MM.1S (cell line): ENCODE results near the gene NBPF6.

ENCODE experiments used
- DNase-seq: peaks from one replicate; pipeline ENCODE4 v3.0.0-alpha.2; 2015
- H2AFZ ChIP-seq: fragments of 300-600 bp; sonication (generic); 2 replicates; pipeline ENCODE4 v1.6.0; 2016; ENCODE audit warnings: antibody characterized with exemption, low read length
- H3F3A ChIP-seq: fragments of 300-600 bp; sonication (generic); 2 replicates; pipeline ENCODE4 v1.6.1; 2016; ENCODE audit warnings: mild to moderate bottlenecking, antibody characterized with exemption, low read length, moderate library complexity, mixed read lengths; ENCODE audit not compliant: insufficient read depth
- H3K27ac ChIP-seq: fragments of 300-600 bp; sonication (generic); 2 replicates; pipeline ENCODE4 v1.5.1; 2016; ENCODE audit warnings: mild to moderate bottlenecking, low read length
- H3K27me3 ChIP-seq: fragments of 300-600 bp; sonication (generic); replicated peaks from 2 replicates; pipeline ENCODE4 v1.6.0; 2016; ENCODE audit warnings: low read length; ENCODE audit not compliant: insufficient read depth
- H3K36me3 ChIP-seq: fragments of 300-600 bp; sonication (generic); replicated peaks from 2 replicates; pipeline ENCODE4 v1.6.1; 2016; ENCODE audit warnings: mild to moderate bottlenecking, low read length, mixed read lengths; ENCODE audit not compliant: insufficient read depth
- H3K4me1 ChIP-seq: fragments of 300-600 bp; sonication (generic); 2 replicates; pipeline ENCODE4 v1.6.1; 2016; ENCODE audit warnings: low read length, mixed read lengths
- H3K4me2 ChIP-seq: fragments of 300-600 bp; sonication (generic); 2 replicates; pipeline ENCODE4 v1.6.0; 2016; ENCODE audit warnings: low read depth, low read length
- H3K4me3 ChIP-seq: fragments of 300-600 bp; sonication (generic); 2 replicates; pipeline ENCODE4 v1.5.1; 2016; ENCODE audit warnings: low read length, mixed read lengths
- H3K79me2 ChIP-seq: fragments of 300-600 bp; sonication (generic); 2 replicates; pipeline ENCODE4 v1.6.1; 2016; ENCODE audit warnings: mixed run types, low read length, mixed read lengths
- H3K9ac ChIP-seq: fragments of 300-600 bp; sonication (generic); 2 replicates; pipeline ENCODE4 v1.6.1; 2016; ENCODE audit warnings: low read length, mixed read lengths
- H3K9me2 ChIP-seq: fragments of 300-600 bp; sonication (generic); replicated peaks from 2 replicates; pipeline ENCODE4 v1.6.1; 2016; ENCODE audit warnings: mild to moderate bottlenecking, low read length, mixed read lengths; ENCODE audit not compliant: insufficient read depth
- H3K9me3 ChIP-seq: fragments of 300-600 bp; sonication (generic); replicated peaks from 2 replicates; pipeline ENCODE4 v1.6.1; 2016; ENCODE audit warnings: mild to moderate bottlenecking, low read length, mixed read lengths; ENCODE audit not compliant: insufficient read depth
- H4K20me1 ChIP-seq: fragments of 300-600 bp; sonication (generic); 2 replicates; pipeline ENCODE4 v1.6.1; 2016; ENCODE audit warnings: mild to moderate bottlenecking, low read length, moderate library complexity, mixed read lengths; ENCODE audit not compliant: insufficient read depth
- CTCF ChIP-seq: fragments of 300-600 bp; sonication (generic); IDR thresholded peaks from 2 replicates; pipeline ENCODE4 v1.5.1; 2016; ENCODE audit warnings: antibody characterized with exemption, low read length, mixed read lengths
- EZH2 ChIP-seq: fragments of 300-600 bp; sonication (generic); optimal IDR thresholded peaks from 2 replicates; pipeline ENCODE3; 2017; ENCODE audit warnings: low read depth, mild to moderate bottlenecking, antibody characterized with exemption, low read length, mixed read lengths
- EZH2phosphoT487 ChIP-seq: fragments of 300-600 bp; sonication (generic); IDR thresholded peaks from 2 replicates; pipeline ENCODE4 v1.6.1; 2018; ENCODE audit warnings: antibody characterized with exemption, low read length

The NBPF6 gene

GRCh38 chr1:108502138-108502537 is 52.0 kb downstream of the NBPF6 start:
- H2AFZ ChIP-seq: no peak overlapping the region

GRCh38 chr1:108502624-108503023 is 52.5 kb downstream of the NBPF6 start:
- H3K9me3 ChIP-seq: no peaks in the 10 kb centered on the region
- H3K4me3 ChIP-seq: no peak overlapping the region
- H3F3A ChIP-seq: no peaks in the 10 kb centered on the region
- no peaks in the 10 kb centered on the region for H3K27me3 ChIP-seq
- H3K4me2 ChIP-seq: no peak overlapping the region
- H3K79me2 ChIP-seq: no peaks in the 10 kb centered on the region
- no peaks in the 10 kb centered on the region for H3K4me1 ChIP-seq
- H3K27ac ChIP-seq: no peak overlapping the region
- H3K9me2 ChIP-seq: no peaks in the 10 kb centered on the region
- no peaks in the 10 kb centered on the region for H3K36me3 ChIP-seq
- no peak for DNase-seq
- H2AFZ ChIP-seq: no peak overlapping the region
- no peaks in the 10 kb centered on the region for H4K20me1 ChIP-seq
- no peak overlapping the region for H3K9ac ChIP-seq
- no peak for TF ChIP-seq CTCF
- TF ChIP-seq EZH2phosphoT487: no peak
- TF ChIP-seq EZH2: no peak

More at GRCh38 chr1:108502138-108502537, 52.0 kb downstream of the NBPF6 start:
- H3K9me3 ChIP-seq: no peaks in the 10 kb centered on the region
- no peaks in the 10 kb centered on the region for H3K36me3 ChIP-seq
- H3F3A ChIP-seq: no peaks in the 10 kb centered on the region
- TF ChIP-seq EZH2 (no peak), EZH2phosphoT487 (no peak), CTCF (no peak)
- H3K27ac ChIP-seq: no peak overlapping the region
- no peak overlapping the region for H3K4me3 ChIP-seq
- no peak overlapping the region for H3K4me2 ChIP-seq
- no peaks in the 10 kb centered on the region for H3K4me1 ChIP-seq
- H3K9ac ChIP-seq: no peak overlapping the region
- no peaks in the 10 kb centered on the region for H3K27me3 ChIP-seq
- DNase-seq: no peak
- no peaks in the 10 kb centered on the region for H4K20me1 ChIP-seq
- H3K9me2 ChIP-seq: no peaks in the 10 kb centered on the region
- H3K79me2 ChIP-seq: no peaks in the 10 kb centered on the region

GRCh38 chr1:108503062-108503733 is 53.1 kb downstream of the NBPF6 start:
- H3F3A ChIP-seq: no peaks in the 10 kb centered on the region
- H2AFZ ChIP-seq: no peak overlapping the region
- no peaks in the 10 kb centered on the region for H3K9me2 ChIP-seq
- H3K79me2 ChIP-seq: no peaks in the 10 kb centered on the region
- no peak overlapping the region for H3K27ac ChIP-seq
- H4K20me1 ChIP-seq: no peaks in the 10 kb centered on the region
- no peaks in the 10 kb centered on the region for H3K27me3 ChIP-seq
- no peak overlapping the region for H3K9ac ChIP-seq
- no peak overlapping the region for H3K4me2 ChIP-seq
- TF ChIP-seq EZH2phosphoT487 (no peak), CTCF (no peak), EZH2 (no peak)
- DNase-seq: no peak
- no peak overlapping the region for H3K4me3 ChIP-seq
- no peaks in the 10 kb centered on the region for H3K9me3 ChIP-seq
- no peaks in the 10 kb centered on the region for H3K4me1 ChIP-seq
- no peaks in the 10 kb centered on the region for H3K36me3 ChIP-seq
